Trophoblast cell (in vitro differentiated cells and primary cell): ENCODE data around the gene CRYBG1.
"Not testable (repeated sequence)": the region's sequence is repeated elsewhere in the genome, so short reads cannot be mapped to it uniquely, and the experiment has no call there.

Experiments
- DNase-seq, 2 donors: peaks; one replicate each; pipeline ENCODE4 v3.0.0-alpha.2; 2016
- H2AFZ ChIP-seq: 2 replicates; pipeline ENCODE4 v1.6.1; 2013; ENCODE audit warnings: low read length, moderate library complexity, mild to moderate bottlenecking; ENCODE audit not compliant: insufficient read depth, poor library complexity
- H2AK5ac ChIP-seq: 2 replicates; pipeline ENCODE4 v1.6.1; 2013; ENCODE audit warnings: mild to moderate bottlenecking, low read length
- H2BK120ac ChIP-seq: 2 replicates; pipeline ENCODE4 v1.6.1; 2013; ENCODE audit warnings: low read length, mild to moderate bottlenecking, moderate library complexity; ENCODE audit not compliant: insufficient read depth, poor library complexity
- H2BK12ac ChIP-seq: 2 replicates; pipeline ENCODE4 v1.6.1; 2013; ENCODE audit warnings: mild to moderate bottlenecking, low read length, moderate library complexity
- H2BK5ac ChIP-seq: 2 replicates; pipeline ENCODE4 v1.6.1; 2013; ENCODE audit warnings: low read length, low read depth, moderate library complexity, mild to moderate bottlenecking; ENCODE audit not compliant: poor library complexity
- H3K14ac ChIP-seq: 2 replicates; pipeline ENCODE4 v1.6.1; 2013; ENCODE audit warnings: mild to moderate bottlenecking, low read length
- H3K18ac ChIP-seq: 2 replicates; pipeline ENCODE4 v1.6.1; 2013; ENCODE audit warnings: mild to moderate bottlenecking, low read length
- H3K23ac ChIP-seq: 2 replicates; pipeline ENCODE4 v1.6.1; 2013; ENCODE audit warnings: low read length
- H3K27ac ChIP-seq: 2 replicates; pipeline ENCODE4 v1.5.1; 2013; ENCODE audit warnings: low read depth, mild to moderate bottlenecking, inconsistent platforms, low read length, moderate library complexity
- H3K27me3 ChIP-seq: 2 replicates; pipeline ENCODE4 v1.6.1; 2013; ENCODE audit warnings: inconsistent platforms, mild to moderate bottlenecking, low read length, moderate library complexity; ENCODE audit not compliant: insufficient read depth
- H3K36me3 ChIP-seq, 2 experiments: 1 replicate in 1 of 2; 2 replicates in 1 of 2; pipeline ENCODE4 v1.6.1; 2013; ENCODE audit warnings: low read length in 2 of 2, mild to moderate bottlenecking in 2 of 2, moderate library complexity in 1 of 2; ENCODE audit not compliant: insufficient read depth in 2 of 2, control insufficient read depth in 1 of 2
- H3K4ac ChIP-seq: 2 replicates; pipeline ENCODE4 v1.6.1; 2013; ENCODE audit warnings: low read depth, mild to moderate bottlenecking, low read length, moderate library complexity
- H3K4me1 ChIP-seq, 2 experiments: 1 replicate in 1 of 2; 2 replicates in 1 of 2; pipeline ENCODE4 v1.6.1; 2013; ENCODE audit warnings: low read length in 2 of 2, mild to moderate bottlenecking in 2 of 2, moderate library complexity in 1 of 2; ENCODE audit not compliant: insufficient read depth in 2 of 2, control insufficient read depth in 1 of 2
- H3K4me2 ChIP-seq: 2 replicates; pipeline ENCODE4 v1.6.1; 2013; ENCODE audit warnings: inconsistent platforms, mild to moderate bottlenecking, low read length, moderate library complexity
- H3K4me3 ChIP-seq: 2 replicates; pipeline ENCODE4 v1.5.1; 2013; ENCODE audit warnings: mild to moderate bottlenecking, low read depth, low read length, inconsistent platforms
- H3K79me1 ChIP-seq: one replicate; pipeline ENCODE4 v1.6.1; 2013; ENCODE audit warnings: low read length
- H3K79me2 ChIP-seq: 2 replicates; pipeline ENCODE4 v1.6.1; 2013; ENCODE audit warnings: low read length, mild to moderate bottlenecking; ENCODE audit not compliant: control insufficient read depth, insufficient read depth, poor library complexity
- H3K9ac ChIP-seq: 2 replicates; pipeline ENCODE4 v1.6.1; 2013; ENCODE audit warnings: mild to moderate bottlenecking, low read length
- H3K9me3 ChIP-seq: 2 replicates; pipeline ENCODE4 v1.6.1; 2013; ENCODE audit warnings: low read depth, mild to moderate bottlenecking, control low read depth, inconsistent platforms, low read length; ENCODE audit not compliant: insufficient read depth
- H4K12ac ChIP-seq: 2 replicates; pipeline ENCODE4 v1.6.1; 2013; ENCODE audit warnings: low read depth, mild to moderate bottlenecking, low read length, moderate library complexity
- H4K8ac ChIP-seq: 2 replicates; pipeline ENCODE4 v1.6.1; 2013; ENCODE audit warnings: low read depth, mild to moderate bottlenecking, low read length, moderate library complexity
- H4K91ac ChIP-seq: one replicate; pipeline ENCODE4 v1.6.1; 2013; ENCODE audit warnings: low read depth, mild to moderate bottlenecking, low read length, moderate library complexity
- WGBS: extraction: QIAGEN DNeasy Blood & Tissue Kit; methylation state at CpG from one replicate; pipeline ENCODE4 v1.1.7; 2013; ENCODE audit warnings: missing lambda C conversion rate; ENCODE audit not compliant: insufficient read length, insufficient coverage; ENCODE audit errors: extremely low coverage; 5-methylcytosine and 5-hydroxymethylcytosine counted together

Gene CRYBG1

GRCh38 chr6:106396426-106397220 lies 36.1 kb downstream of the CRYBG1 start:
- Histone ChIP-seq H3K18ac (no peak overlapping the region), H3K4me2 (no peak overlapping the region), H3K27me3 (no peaks in the 10 kb centered on the region), H3K4ac (no peak overlapping the region), H2BK5ac (no peak overlapping the region), H3K9ac (no peak overlapping the region), H3K27ac (no peak overlapping the region), H3K4me1 (no peaks in the 10 kb centered on the region), H2BK120ac (no peak overlapping the region), H3K23ac (no peak overlapping the region), H3K79me1 (no peaks in the 10 kb centered on the region), H3K14ac (no peak overlapping the region), H2AFZ (no peak overlapping the region), H4K12ac (no peak overlapping the region), H3K79me2 (no peaks in the 10 kb centered on the region), H2AK5ac (no peak overlapping the region), H3K36me3 (no peaks in the 10 kb centered on the region), H2BK12ac (no peak overlapping the region), H3K4me3 (no peak overlapping the region), H4K8ac (no peak overlapping the region), H4K91ac (no peak overlapping the region), H3K9me3 (no peaks in the 10 kb centered on the region)
- no CpG with 5 or more reads among the region's 7 CpGs for WGBS
- DNase-seq: peak; percentile 73 to 88

DNA sequence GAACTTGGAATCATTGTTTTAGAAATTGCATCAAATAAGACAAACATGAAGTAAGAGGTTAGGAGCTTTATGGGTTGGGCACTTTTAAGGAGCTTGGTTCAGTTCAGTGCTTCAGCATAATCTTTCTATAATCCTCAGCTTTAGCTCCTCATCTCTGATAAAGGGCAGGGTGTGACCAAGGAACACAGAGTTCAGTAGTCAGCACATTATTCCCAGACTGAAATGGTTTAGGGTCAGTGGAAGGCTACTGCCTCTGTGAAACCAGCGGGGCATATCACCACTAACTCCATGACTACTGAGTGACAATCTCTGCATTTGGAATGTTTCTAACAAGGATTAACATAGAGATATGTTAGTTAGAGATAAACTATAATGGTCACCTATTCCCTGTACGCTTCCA lies 36.9 kb downstream of the CRYBG1 start:
- H4K8ac ChIP-seq: no peak overlapping the region
- no peak overlapping the region for H3K14ac ChIP-seq
- no peaks in the 10 kb centered on the region for H3K36me3 ChIP-seq
- no peak overlapping the region for H2AK5ac ChIP-seq
- H3K23ac ChIP-seq: no peak overlapping the region
- no peak overlapping the region for H3K4me3 ChIP-seq
- no peaks in the 10 kb centered on the region for H3K27me3 ChIP-seq
- H3K79me1 ChIP-seq: no peaks in the 10 kb centered on the region
- H2BK12ac ChIP-seq: no peak overlapping the region
- no peak overlapping the region for H2AFZ ChIP-seq
- H3K4me1 ChIP-seq: no peaks in the 10 kb centered on the region
- H3K79me2 ChIP-seq: no peaks in the 10 kb centered on the region
- DNase-seq: no peak
- H4K12ac ChIP-seq: no peak overlapping the region
- WGBS: no CpG with 5 or more reads among the region's 2 CpGs
- H3K9ac ChIP-seq: no peak overlapping the region
- H4K91ac ChIP-seq: no peak overlapping the region
- no peaks in the 10 kb centered on the region for H3K9me3 ChIP-seq
- no peak overlapping the region for H3K27ac ChIP-seq
- H3K4me2 ChIP-seq: no peak overlapping the region
- H3K4ac ChIP-seq: no peak overlapping the region
- H2BK120ac ChIP-seq: no peak overlapping the region
- H2BK5ac ChIP-seq: no peak overlapping the region
- no peak overlapping the region for H3K18ac ChIP-seq

- Histone ChIP-seq H3K18ac (no peak overlapping the region), H3K23ac (no peak overlapping the region), H3K79me1 (no peaks in the 10 kb centered on the region), H2BK120ac (no peak overlapping the region), H3K36me3 (no peaks in the 10 kb centered on the region), H3K9ac (no peak overlapping the region), H3K27ac (no peak overlapping the region), H2AK5ac (no peak overlapping the region), H3K27me3 (no peaks in the 10 kb centered on the region), H4K91ac (no peak overlapping the region), H3K4me2 (no peak overlapping the region), H3K4me1 (no peaks in the 10 kb centered on the region), H3K4me3 (no peak overlapping the region), H4K8ac (no peak overlapping the region), H2BK5ac (no peak overlapping the region), H2AFZ (no peak overlapping the region), H3K9me3 (peaks cover 2% of the 10 kb centered on the region), H4K12ac (no peak overlapping the region), H3K14ac (no peak overlapping the region), H2BK12ac (no peak overlapping the region), H3K79me2 (no peaks in the 10 kb centered on the region), H3K4ac (no peak overlapping the region)
- no peak for DNase-seq
- WGBS: no CpG with 5 or more reads among the region's 3 CpGs
Measured at GRCh38 chr6:106398621-106399020, 38.1 kb downstream of the CRYBG1 start.

DNA sequence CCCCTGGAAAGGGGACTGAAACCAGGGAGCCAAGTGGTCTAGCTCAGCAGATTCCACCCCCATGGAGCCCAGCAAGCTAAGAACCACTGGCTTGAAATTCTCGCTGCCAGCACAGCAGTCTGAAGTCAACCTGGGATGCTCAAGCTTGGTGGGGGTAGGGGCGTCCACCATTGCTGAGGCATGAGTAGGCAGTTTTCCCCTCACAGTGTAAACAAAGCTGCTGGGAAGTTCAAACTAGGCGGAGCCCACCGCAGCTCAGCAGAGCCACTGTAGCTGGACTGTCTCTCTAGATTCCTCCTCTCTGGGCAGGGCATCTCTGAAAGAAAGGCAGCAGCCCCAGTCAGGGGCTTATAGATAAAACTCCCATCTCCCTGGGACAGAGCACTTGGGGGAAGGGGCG lies 44.5 kb downstream of the CRYBG1 start:
- WGBS: no CpG with 5 or more reads among the region's 5 CpGs
- not testable (repeated sequence) for H3K4me2 ChIP-seq, H4K12ac ChIP-seq

More for the DNA sequence above, 44.5 kb downstream of the CRYBG1 start:
- not testable (repeated sequence) for H3K36me3 ChIP-seq, H3K23ac ChIP-seq, H3K4ac ChIP-seq, H2AFZ ChIP-seq, H2AK5ac ChIP-seq, H4K8ac ChIP-seq, H3K4me1 ChIP-seq, H3K27me3 ChIP-seq, H3K79me1 ChIP-seq, H2BK12ac ChIP-seq, H3K9me3 ChIP-seq, H3K27ac ChIP-seq, H3K14ac ChIP-seq, H3K9ac ChIP-seq, H2BK120ac ChIP-seq, H4K91ac ChIP-seq, H2BK5ac ChIP-seq, H3K18ac ChIP-seq, DNase-seq, H3K4me3 ChIP-seq, H3K79me2 ChIP-seq
